Mesothelial cell of epicardium (in vitro differentiated cells): ENCODE results near the gene KCNK7. TPM values are rescaled to one million over a fixed set of nuclear protein-coding genes. Genes with fewer than 3 reads are reported as not detected.

Experiments
- DNase-seq, 2 experiments: peaks; one replicate each; pipeline ENCODE4 v3.0.0; 2021; ENCODE audit warnings: low spot score in 2 of 2; ENCODE audit not compliant: unreplicated experiment in 2 of 2
- H3K27ac Mint-ChIP-seq: 2 replicates; pipeline ENCODE4 v1.8.0; 2021; ENCODE audit warnings: mixed read lengths
- H3K27me3 Mint-ChIP-seq: 2 replicates; pipeline ENCODE4 v1.8.0; 2021; ENCODE audit warnings: low read depth, mixed read lengths
- H3K36me3 Mint-ChIP-seq: 2 replicates; pipeline ENCODE4 v1.8.0; 2021; ENCODE audit warnings: mixed read lengths
- H3K4me1 Mint-ChIP-seq: 2 replicates; pipeline ENCODE4 v1.8.0; 2021; ENCODE audit warnings: mixed read lengths
- H3K4me3 Mint-ChIP-seq: 2 replicates; pipeline ENCODE4 v1.8.0; 2021; ENCODE audit warnings: mild to moderate bottlenecking, moderate library complexity, mixed read lengths
- H3K9me3 Mint-ChIP-seq: 2 replicates; pipeline ENCODE4 v1.8.0; 2021; ENCODE audit warnings: mixed read lengths
- CTCF ChIP-seq: fragments of 200-600 bp; sonication (generic); IDR thresholded peaks from one replicate; pipeline ENCODE4 v1.5.0; 2021; ENCODE audit warnings: antibody characterized with exemption; ENCODE audit not compliant: unreplicated experiment
- total RNA-seq: library from RNA; stranded (reverse); gene quantifications from 3 replicates; pipeline ENCODE4 v1.2.1, GENCODE V29; 2021

Gene KCNK7
- total RNA-seq, 1 donor from 2014 or later = 2.4 TPM

DNA sequence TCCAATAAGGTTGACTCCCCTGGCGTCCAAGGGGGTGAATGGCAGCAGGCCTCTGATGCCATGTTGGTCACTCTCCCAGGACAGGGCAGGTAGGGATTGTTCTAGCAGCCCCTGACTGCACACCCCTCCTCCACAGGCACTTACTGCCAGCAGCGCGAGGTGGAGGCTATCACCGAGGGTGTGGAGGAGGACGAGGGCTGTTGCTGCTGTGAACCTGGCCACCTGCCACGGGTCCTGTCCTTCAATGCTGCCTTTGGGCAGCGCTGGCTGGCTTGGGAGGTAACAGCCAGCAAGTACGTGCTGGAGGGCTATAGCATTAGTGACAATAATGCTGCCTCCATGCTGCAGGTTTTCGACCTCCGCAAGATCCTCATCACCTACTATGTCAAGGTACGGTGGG, 34.6 kb upstream of the KCNK7 start:
- Mint-ChIP-seq H3K36me3 (peaks cover 16% of the 10 kb centered on the region), H3K4me3 (no peak overlapping the region), H3K27me3 (no peaks in the 10 kb centered on the region), H3K4me1 (no peaks in the 10 kb centered on the region), H3K9me3 (no peaks in the 10 kb centered on the region), H3K27ac (no peak overlapping the region)
- TF ChIP-seq CTCF = no peak
- DNase-seq = no peak

DNA sequence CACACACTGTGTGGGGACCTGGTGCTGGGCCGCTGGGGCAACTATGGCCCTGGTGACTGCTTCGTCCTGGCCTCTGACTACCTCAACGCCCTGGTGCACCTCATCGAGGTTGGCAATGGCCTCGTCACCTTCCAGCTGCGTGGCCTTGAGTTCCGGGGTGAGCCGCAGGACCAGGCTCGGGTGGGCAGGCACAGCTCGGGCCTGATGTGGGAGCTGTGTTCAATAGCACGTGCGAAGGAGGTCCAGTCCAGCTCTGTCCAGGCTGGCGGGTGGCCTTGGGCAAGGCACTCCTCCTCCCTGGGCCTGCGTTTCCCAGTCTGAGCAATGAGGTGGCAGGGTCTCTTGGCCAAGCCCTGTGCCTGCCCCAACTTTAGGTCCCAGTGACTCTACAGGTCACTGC, 34.0 kb upstream of the KCNK7 start:
- Mint-ChIP-seq H3K4me3 (no peak overlapping the region), H3K36me3 (peaks cover 12% of the 10 kb centered on the region), H3K9me3 (no peaks in the 10 kb centered on the region), H3K4me1 (no peaks in the 10 kb centered on the region), H3K27me3 (no peaks in the 10 kb centered on the region), H3K27ac (no peak overlapping the region)
- TF ChIP-seq CTCF = no peak
- DNase-seq = no peak

DNA sequence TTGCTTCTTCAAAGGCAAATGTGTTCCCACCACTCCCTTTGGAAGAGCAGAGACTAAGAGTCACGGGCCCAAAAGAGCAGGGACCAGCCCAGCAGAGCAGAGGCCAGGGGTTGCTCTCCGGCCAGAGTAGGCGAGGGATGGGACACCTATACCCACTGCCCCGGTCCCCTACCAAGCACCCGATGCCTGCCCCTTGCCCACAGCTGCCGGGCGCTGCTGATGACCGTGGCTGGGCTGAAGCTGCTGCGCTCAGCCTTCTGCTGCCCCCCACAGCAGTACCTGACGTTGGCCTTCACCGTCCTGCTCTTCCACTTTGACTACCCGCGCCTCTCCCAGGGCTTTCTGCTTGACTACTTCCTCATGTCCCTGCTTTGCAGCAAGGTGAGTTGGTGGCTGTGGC, 31.6 kb upstream of the KCNK7 start:
- Mint-ChIP-seq H3K27me3 (no peaks in the 10 kb centered on the region), H3K4me3 (no peak overlapping the region), H3K9me3 (no peaks in the 10 kb centered on the region), H3K36me3 (peaks cover 17% of the 10 kb centered on the region), H3K4me1 (no peaks in the 10 kb centered on the region), H3K27ac (no peak overlapping the region)
- no peak for DNase-seq
- no peak for TF ChIP-seq CTCF

- Mint-ChIP-seq H3K9me3 (no peaks in the 10 kb centered on the region), H3K4me3 (no peak overlapping the region), H3K4me1 (no peaks in the 10 kb centered on the region), H3K27me3 (no peaks in the 10 kb centered on the region), H3K27ac (no peak overlapping the region), H3K36me3 (peaks cover 17% of the 10 kb centered on the region)
- no peak for DNase-seq
- TF ChIP-seq CTCF = no peak
These were observed 30.2 kb upstream of the KCNK7 start for GRCh38 chr11:65625628-65626342.

- Mint-ChIP-seq H3K9me3 (no peaks in the 10 kb centered on the region), H3K27ac (no peak overlapping the region), H3K27me3 (no peaks in the 10 kb centered on the region), H3K4me3 (no peak overlapping the region), H3K36me3 (peaks cover 17% of the 10 kb centered on the region), H3K4me1 (no peaks in the 10 kb centered on the region)
- no peak for DNase-seq
- TF ChIP-seq CTCF = no peak
These were observed 29.5 kb upstream of the KCNK7 start for GRCh38 chr11:65624931-65625627.
